HG03460 (cell line): Measurements from ENCODE around the gene SLC5A11.

Experiments
- ATAC-seq: cut with Tn5 transposase; IDR thresholded peaks from one replicate; pipeline ENCODE4 v1.9.1; 2021; ENCODE audit not compliant: unreplicated experiment

SLC5A11 gene

DNA sequence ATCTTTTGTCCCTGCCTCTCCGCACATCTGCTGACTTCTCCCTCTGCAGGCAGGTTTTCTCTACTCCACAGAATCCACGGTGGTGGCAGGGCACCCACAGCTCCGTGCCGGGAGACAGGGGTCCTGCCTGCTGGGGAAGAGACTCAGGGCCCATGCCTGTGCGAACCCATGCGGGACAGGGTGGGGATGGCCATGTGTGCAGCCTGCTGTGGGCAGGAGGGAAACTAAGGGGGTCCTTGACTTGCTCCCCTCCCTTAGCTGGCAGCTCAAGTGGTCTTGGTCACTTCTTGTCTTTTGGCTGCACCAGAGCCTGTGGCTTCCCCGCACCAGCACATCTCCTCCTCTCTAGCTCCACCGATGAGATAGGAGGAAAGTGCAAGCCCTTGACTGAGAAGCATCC lies 69.8 kb downstream of the SLC5A11 start:
- no peak for ATAC-seq

DNA sequence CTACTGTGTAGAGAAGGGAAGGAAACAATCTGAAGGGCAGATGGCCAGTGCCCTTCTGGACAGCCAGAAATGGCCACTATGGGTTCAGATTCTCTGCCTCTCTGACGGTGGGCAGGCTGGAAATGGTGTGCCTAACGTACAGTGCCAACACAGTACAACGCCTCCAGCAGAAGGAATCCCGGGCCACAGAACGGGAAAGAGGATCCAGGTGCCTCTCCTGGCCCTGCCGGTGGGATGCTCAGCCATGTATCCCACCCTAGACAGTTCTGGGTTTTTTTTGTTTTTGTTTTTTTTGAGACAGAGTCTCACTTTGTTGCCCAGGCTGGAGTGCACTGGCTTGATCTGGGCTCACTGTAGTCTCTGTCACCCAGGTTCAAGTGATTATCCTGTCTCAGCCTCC lies 71.5 kb downstream of the SLC5A11 start:
- no peak for ATAC-seq

DNA sequence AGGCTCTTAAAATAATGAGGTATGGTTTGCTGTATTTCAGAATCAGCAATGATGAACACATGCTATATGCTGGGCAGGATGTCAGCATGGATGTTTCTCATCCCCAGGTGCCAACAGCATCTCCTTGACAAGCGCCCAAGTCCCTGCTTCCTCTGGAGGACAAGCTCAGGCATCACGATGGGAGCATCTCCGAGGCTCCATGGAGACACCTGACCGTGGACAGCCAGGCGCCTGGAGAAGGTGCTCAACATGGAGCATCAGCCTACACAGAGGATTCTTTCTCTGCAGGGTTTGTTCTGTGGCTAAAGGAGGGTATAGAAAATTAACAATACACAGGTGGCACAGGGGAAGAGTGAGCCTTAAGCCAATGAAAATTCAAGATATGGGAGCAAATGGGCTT lies 72.1 kb downstream of the SLC5A11 start:
- ATAC-seq = no peak

DNA sequence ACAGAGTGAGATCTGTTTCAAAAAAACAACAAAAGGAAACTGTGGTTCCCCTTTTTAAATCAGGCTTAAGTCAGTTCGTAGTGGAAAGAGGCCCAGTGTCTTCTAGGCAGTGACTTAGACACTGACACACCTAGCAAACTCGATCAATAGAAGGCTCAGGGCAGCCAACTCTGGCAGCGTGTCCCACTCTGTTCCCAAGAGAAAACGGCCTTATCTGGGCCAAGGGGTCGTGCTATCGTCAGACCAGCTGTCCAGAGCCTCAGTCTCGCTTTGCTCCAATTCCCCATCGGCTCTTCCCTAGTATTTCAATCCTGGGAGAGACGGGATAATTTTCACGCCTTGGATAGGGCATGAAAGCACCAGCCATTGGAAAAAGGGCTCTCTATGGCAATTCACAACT lies 72.9 kb downstream of the SLC5A11 start:
- no peak for ATAC-seq

DNA sequence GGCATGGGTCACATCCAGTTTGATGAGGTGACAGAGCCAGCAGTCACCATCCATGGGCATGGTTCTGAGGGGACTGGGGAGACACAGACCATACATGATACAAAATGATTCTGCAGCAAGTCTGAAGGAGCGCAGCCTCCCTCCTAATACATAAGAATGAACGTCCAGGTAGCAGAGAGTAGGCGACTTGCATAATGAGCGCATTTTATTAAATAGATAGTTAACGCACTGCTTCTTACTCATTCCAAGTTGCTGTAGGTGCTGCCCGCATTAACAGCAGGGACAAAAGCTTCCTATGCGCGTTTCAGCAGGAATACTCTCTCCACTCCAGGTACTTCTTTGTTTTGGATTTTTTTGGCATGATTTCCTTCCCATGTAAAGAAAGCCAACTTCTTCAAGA lies 73.8 kb downstream of the SLC5A11 start:
- ATAC-seq = no peak

DNA sequence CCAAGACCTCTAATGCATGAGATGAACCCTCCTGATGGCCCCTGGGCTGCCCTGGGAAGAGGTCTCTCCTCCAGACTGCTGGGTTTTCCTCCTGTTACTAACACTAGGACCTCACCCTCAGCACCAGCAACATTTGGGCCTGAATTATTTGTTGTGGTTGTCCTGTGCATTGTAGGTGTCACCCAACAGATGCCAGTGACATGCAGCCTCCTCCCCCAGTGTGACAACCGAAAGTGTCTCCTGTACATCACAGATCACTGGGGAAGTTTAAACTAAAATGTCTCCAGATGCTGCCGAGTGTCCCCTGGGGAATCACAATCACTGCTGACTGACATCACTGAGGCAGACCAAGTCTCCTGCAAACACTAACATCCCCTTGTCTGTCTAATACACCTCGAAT lies 74.8 kb downstream of the SLC5A11 start:
- no peak for ATAC-seq

DNA sequence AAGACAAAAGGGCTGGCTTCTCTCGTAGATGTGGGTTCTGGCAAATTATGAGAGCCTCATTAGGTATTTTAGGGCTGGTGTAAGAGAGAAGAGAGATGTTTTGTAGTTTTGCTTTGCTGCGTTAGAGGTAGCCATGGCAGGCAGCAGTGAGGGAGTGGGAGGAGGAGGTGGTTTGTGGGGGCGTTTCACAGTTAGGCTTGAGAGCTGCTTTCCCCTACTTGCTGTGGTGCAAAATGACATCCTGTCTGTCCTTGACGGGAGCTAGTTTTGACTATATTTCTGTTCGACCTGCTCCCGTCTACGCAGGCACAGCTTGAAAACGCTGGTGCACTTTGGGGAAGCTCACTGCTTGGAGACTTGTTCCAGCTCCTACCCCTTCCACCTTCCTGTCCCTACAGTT lies 75.5 kb downstream of the SLC5A11 start:
- no peak for ATAC-seq

DNA sequence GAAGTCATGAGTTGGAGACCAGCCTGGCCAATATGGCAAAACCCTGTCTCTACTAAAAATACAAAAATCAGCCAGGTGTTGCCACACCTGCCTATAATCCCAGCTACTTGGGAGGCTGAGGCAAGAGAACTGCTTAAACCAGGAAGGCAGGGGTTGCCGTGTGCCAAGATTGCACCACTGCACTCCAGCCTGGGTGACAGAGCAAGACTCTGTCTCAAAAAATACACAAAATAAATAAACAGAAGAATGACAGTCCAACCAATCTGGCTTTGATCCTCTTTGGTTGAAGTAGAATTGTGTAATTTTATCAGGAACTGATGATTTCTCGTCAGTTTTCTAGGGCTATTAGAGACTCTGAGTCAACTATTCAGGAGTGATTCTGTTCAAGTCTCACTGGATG lies 79.4 kb downstream of the SLC5A11 start:
- no peak for ATAC-seq

DNA sequence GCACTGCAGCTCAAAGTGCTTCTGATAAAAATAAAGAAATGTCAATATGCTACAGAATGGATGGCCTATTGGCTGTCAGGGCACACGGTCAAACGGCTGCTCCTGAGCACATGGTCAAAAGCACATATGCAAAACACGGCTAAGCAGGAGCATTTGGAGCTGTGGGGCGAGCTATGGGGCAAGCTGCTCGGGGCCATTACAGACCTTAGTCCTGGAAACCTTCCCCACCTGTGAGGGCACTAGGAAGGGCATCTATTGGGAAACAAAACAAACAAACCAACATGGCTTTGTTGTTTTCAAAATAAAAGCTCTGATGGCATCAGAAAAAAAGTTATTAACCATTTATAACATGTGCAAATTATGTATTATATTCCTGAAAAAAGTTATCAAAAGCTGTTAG lies 83.6 kb downstream of the SLC5A11 start:
- no peak for ATAC-seq

DNA sequence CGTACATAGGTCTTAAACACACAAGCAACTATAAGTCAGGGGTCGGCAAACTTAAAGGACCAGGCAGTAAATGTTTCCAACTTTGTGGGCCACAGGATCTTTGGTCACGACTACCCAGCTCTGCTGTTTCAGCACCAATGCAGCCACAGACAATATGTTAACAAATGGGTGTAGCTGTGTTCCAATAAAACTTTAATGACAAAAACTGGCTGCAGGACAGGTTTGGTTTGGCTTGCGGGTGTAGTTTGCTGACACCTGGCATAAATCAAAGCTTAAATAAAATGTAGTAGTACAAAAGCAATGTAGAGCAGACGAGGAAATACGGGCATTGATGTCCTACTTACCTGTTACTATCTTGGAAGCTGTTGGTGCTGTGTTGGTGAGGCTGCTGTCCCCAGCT lies 84.7 kb downstream of the SLC5A11 start:
- ATAC-seq = no peak

DNA sequence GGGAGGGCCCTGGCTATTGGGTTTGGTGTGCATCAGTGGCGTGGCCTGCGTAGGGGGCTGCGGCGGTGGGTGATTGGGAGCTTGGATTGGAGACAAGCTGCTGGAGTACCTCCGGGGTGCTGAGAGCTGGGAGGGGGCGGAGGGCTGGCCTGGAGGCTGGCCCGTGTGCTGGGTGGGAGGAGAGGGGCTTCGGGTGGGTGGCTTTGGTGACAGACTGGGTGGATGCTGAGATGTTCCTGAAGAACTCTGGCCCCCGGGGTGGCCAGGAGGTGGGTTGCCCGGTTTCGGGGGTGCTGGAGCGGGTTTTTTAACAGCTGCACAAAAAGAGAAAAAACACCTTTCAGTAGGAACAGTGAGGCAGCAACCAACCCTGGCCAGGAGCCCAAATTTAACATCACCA lies 85.3 kb downstream of the SLC5A11 start:
- no peak for ATAC-seq

DNA sequence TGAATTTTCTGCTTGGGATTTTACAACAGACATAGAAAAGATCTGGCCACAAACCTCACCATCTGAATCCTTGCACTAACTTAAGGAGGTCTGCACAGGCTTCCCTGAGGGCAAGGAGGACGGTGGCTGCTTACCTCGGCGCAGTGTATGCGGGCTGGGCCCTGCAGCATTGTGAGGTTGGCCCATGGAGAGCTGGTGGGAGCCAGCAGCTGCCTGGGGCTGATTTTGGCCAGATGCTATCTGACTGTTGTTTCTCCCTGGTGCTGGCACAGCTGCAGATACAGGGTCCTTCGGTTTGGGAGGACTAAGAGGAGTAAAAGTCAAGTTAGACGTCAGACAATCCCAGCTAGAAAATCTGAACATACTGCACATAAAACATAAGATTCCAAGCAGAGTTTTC lies 89.6 kb downstream of the SLC5A11 start:
- no peak for ATAC-seq

DNA sequence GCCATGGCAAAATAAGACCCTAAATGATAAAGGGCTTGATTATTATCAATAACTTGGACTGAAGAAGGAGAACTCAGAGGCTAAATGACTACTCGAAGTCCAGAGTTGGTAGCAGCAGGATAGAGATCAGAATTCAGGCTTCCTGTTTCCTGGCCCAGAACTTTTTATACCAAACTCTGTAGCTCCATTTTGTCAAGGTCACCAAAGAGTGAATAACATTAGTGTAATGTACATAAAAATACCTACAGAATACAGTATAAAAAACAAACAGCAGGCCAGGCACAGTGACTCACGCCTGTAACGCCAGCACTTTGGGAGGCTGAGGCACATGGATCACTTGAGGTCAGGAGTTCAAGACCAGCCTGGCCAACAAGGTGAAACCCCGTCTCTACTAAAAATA lies 90.4 kb downstream of the SLC5A11 start:
- ATAC-seq = no peak

DNA sequence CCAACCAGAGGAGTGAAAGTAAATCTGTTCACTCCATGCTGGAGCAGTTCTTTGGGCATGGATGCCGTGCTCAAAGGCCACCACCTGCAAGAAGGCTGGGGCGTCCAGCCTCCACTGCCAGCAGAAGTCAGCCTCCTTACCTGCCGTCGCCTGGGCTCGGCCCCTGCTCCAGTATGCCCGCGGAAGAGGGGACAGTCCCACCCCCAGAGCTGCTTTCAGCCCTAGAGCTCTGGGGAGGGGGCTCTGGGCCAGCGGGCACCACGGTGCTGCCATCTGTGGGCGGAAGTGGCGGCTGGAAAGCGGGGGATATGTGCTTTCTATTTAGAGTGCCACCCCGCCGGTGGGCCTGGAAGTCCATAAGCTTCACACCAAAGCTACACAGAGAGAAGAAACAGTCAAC lies 93.5 kb downstream of the SLC5A11 start:
- no peak for ATAC-seq

DNA sequence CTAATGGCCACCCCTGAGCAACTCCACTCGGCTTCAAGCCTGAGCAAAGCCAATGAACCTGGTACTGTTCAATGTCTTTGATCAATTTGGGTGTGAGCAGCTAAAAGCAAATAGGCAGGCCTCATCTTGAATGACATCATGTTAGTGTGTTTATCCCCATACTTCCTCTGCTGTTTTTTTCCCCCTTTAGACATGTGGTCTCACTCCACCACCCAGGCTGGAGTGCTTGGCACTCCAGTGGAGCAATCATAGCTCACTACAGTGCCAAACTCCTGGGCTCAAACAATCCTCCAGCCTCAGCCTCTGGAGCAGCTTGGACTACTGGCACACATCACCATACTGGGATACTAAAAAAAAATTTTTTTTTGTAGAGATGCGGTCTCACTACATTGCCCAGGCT lies 94.0 kb downstream of the SLC5A11 start:
- no peak for ATAC-seq

DNA sequence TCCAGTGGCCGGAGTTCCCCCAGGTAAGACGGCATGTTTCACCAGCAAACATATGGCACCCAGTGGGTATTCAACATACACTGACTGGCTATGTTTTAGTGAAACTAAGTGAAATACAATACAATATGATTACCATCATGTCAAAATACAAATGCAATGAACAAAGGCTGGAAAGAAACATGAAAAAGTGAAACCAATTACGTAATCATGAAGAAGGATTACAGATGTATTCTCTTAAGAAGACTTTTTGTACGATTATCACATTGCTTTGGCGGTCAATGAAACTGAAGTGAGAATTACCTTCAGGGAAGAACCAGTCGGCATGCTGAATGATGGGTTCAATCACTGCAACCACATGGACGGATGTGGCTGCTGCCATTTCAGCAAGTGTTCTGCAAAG lies 97.7 kb downstream of the SLC5A11 start:
- no peak for ATAC-seq

DNA sequence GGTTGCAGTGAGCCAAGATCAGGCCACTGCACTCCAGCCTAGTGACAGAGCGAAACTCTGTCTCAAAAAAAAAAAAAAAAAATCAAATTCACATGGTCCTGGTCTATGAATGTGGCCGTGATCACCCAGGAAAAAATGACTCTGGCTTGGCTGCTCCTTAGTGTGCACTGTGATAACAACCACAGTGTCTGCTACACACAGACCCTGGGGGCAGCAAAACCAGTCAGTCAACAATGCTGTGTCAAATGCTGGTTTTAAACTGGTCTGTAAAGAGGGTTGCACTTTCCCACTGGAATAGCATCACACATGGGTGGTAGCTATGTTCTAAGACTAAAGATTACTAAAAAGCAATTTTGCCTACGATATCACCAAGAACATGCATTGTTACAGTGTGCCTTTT lies 98.4 kb downstream of the SLC5A11 start:
- ATAC-seq = no peak

DNA sequence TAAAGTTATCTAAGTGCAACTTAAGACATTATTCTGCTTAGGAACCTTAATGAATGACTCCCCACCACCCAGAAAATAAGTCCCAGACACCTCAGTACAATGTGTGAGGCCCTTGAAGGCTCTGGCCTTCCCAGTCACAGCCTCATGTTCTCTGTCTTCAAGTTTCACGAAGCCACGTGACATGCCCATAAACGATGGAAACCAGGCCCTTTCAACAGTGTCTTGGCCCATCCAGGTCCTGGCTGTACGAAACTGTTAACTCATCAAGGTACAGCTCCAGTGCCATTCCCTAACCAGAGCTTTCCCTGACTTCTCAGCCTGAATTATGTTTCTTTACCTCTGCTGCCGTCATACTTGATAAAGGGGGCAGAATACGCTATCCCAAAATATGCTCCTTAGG lies 100.4 kb downstream of the SLC5A11 start:
- no peak for ATAC-seq

DNA sequence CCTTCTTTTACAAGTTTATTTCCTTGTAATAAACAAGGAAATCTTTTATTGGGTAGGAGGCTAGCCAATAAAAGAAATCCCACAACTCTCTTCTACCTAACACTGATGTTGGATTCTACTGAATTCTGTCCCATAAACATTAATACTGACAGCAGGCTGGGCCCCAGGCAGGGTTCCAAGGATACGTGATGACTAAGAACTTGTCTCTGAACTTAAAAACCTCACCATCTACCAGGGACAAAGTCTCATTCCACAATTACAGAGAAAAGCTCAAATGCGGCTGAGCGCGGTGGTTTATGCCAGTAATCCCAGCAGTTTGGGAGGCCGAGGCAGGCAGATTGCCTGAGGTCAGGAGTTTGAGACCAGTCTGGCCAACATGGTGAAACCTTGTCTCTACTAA lies 104.5 kb downstream of the SLC5A11 start:
- no peak for ATAC-seq

DNA sequence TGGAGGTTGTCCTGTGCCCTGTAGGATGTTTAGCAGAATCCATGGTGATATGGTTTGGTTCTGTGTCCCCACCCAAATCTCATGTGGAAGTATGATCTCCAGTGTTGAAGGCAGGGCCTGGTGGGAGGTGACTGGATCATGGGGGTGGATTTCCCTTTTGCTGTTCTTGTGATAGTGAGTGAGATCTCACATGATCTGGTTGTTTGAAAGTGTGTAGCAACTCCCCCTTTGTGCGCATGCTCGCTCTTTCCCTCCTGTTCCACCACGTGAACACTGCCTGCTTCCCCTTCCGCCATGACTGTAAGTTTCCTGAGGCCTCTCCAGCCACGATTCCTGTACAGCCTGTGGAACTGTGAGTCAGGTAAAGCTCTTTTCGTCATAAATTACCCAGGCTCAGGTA lies 107.5 kb downstream of the SLC5A11 start:
- ATAC-seq = no peak

DNA sequence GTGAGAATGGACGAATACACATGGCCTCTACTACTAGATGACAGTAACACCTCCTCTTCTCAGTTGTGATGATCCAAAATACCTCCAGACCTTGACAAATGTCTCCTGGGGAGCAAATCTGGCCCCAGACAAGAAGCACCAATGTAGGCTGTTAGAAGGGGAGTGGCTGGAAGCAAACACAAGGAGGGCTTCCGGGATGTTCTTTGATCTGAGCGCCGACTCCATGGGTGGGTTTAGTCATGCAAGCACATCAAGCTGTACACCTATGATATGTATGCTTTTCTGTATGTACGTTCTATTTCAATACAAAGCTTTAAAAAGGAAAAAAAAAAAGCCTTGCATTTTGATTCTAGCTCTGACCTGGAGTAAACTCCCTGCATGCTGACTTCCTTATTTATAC lies 108.0 kb downstream of the SLC5A11 start:
- ATAC-seq = no peak

DNA sequence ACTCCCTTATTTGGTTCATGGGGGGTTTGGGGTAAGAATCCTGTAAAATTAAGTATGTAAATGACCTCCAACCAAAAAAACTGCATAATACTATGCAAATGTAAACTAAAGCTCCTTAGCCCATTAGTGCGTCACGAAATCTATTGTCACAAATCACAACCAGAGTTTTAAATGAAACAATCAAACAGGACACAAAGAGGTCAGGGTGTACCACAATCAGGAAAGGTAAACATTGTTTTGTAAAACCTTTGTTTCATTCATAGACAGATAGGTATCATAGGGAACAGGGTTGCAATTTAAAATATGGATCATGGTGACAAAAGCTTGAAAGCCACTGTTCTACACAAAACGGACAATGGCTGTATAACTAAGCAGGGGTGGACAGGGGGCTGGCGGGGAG lies 108.4 kb downstream of the SLC5A11 start:
- no peak for ATAC-seq

DNA sequence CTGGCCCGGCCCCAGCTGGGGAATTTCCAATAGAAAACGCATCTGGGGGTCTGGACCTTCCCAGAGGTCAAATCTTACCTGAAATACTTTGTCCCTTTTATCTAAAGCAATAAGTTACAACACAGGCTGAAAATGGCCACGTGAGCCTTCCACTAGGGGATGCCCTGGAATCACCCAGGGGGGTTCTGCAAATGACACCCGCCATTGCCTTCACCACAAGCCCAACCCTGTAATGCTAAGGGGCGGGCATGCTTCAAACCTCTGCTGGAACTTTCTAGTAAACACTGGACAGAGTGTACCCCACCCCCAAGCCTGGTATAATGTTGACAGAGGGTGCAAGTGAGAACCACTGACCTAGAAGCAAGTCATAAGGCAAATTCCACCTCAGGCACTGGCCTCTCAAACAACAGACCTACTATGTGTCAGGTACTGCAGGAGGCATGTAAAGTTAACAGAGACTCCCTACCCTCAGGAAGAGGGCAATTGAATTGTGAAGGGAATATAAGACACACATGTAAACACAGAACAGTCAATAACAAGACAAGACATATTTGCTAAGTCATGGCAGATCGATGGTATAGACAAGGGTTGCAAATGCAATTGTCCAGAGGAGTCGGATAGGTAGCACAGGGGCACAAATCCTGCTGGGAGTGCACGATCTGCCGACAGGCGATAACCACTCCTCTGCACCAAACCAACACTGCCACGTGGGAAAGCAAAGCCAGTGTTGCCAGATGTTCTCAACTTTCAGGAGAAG lies 110.4 kb downstream of the SLC5A11 start:
- no peak for ATAC-seq

DNA sequence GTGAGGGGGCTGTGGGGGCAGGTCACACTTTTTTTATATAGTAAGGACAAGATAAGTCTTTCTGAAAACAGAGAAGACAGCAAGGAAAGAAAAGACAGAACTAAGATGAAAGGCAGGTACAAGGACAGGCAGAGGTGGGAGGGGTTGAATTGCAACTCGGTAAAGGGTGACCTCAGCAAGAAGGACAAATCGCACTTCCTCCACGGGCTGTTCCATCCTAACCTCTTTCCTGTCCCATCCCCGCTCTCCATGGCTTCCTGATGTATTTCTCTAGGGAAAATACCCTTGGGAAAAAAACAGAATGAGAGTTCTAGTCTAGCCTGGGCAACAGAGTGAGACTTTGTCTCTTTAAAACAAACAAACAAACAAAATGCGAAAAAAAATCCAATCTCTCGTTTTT lies 112.1 kb downstream of the SLC5A11 start:
- ATAC-seq = no peak
